Ovary (tissue), 3 donors: ENCODE data around the gene SDF2.

Experiments
- CTCF ChIP-seq, 3 donors: fragments of 450-650 bp in 2 of 3; fragments of 200-600 bp in 1 of 3; IDR thresholded peaks; one replicate each; pipeline versions ENCODE4 v1.5.1 to v1.8.0; 2016 to 2022; ENCODE audit warnings: antibody characterized with exemption in 3 of 3, mild to moderate bottlenecking in 1 of 3
- POLR2A ChIP-seq: fragments of 450-650 bp; IDR thresholded peaks from one replicate; pipeline ENCODE4 v1.6.1; 2017; ENCODE audit warnings: antibody characterized with exemption, mild to moderate bottlenecking, moderate library complexity
- donor health status: DM: no; HTN: no; CAD: no.

GRCh38 chr17:28702752-28703150 is 41.0 kb upstream of the SDF2 start:
- no peak for TF ChIP-seq CTCF (IDR thresholded peaks at IDR 0.05)
- TF ChIP-seq POLR2A: no peak
